GM12878 (cell line): ENCODE measurements around the gene HSD11B1. TPM values are rescaled to one million over a fixed set of nuclear protein-coding genes. Genes with fewer than 3 reads are reported as not detected.

Experiments used
- BCL11A ChIP-seq: IDR thresholded peaks from 2 replicates; pipeline ENCODE4 v1.6.1; 2011; ENCODE audit warnings: low read depth, low read length
- CREM ChIP-seq: IDR thresholded peaks from 2 replicates; pipeline ENCODE4 v1.6.1; 2014; ENCODE audit warnings: antibody characterized with exemption, low read depth
- E2F8 ChIP-seq: fragments of 450-650 bp; IDR thresholded peaks from 2 replicates; pipeline ENCODE4 v1.6.1; 2018; ENCODE audit warnings: mild to moderate bottlenecking, low read depth, moderate library complexity; ENCODE audit not compliant: partially characterized antibody
- EP300 ChIP-seq, 2 experiments: fragments of 150-350 bp in 1 of 2; IDR thresholded peaks; 2 replicates each; pipeline ENCODE4 v1.6.1; 2011 to 2012; ENCODE audit warnings: low read depth in 2 of 2, low read length in 2 of 2, borderline replicate concordance in 1 of 2, improper control_type of control experiment in 1 of 2, inconsistent platforms in 1 of 2; ENCODE audit not compliant: control insufficient read depth in 1 of 2
- HCFC1 ChIP-seq: fragments of 150-350 bp; IDR thresholded peaks from 2 replicates; pipeline ENCODE4 v1.6.1; 2014; ENCODE audit warnings: low read length
- HDAC6 ChIP-seq: fragments of 200-600 bp; sonication (generic); IDR thresholded peaks from one replicate; pipeline ENCODE4 v1.8.0; 2017; ENCODE audit warnings: antibody characterized with exemption; ENCODE audit not compliant: unreplicated experiment
- KDM1A ChIP-seq: fragments of 200-600 bp; sonication (generic); IDR thresholded peaks from 2 replicates; pipeline ENCODE4 v1.6.1; 2016; ENCODE audit warnings: borderline replicate concordance
- MEF2B ChIP-seq: fragments of 450-650 bp; IDR thresholded peaks from 2 replicates; pipeline ENCODE4 v1.6.1; 2018; ENCODE audit warnings: mild to moderate bottlenecking, moderate library complexity; ENCODE audit not compliant: partially characterized antibody, poor library complexity, severe bottlenecking
- NFYA ChIP-seq: IDR thresholded peaks from 2 replicates; pipeline ENCODE4 v1.6.1; 2011; ENCODE audit warnings: low read depth, mild to moderate bottlenecking, low read length, improper control_type of control experiment, borderline replicate concordance
- NR2F1 ChIP-seq: fragments of 450-650 bp; conservative IDR thresholded peaks from 2 replicates; pipeline ENCODE4 v1.6.1; 2017; ENCODE audit warnings: mild to moderate bottlenecking
- POU2F2 ChIP-seq: IDR thresholded peaks from 3 replicates; pipeline ENCODE4 v1.6.1; 2011; ENCODE audit warnings: low read depth, mild to moderate bottlenecking, low read length, borderline replicate concordance
- SMARCA5 ChIP-seq: fragments of 450-650 bp; IDR thresholded peaks from 2 replicates; pipeline ENCODE4 v1.6.1; 2017; ENCODE audit warnings: mild to moderate bottlenecking
- SP1 ChIP-seq: IDR thresholded peaks from one replicate; pipeline ENCODE4 v1.6.1; 2011; ENCODE audit warnings: low read depth, low read length
- TCF7 ChIP-seq: IDR thresholded peaks from 2 replicates; pipeline ENCODE4 v1.6.1; 2014; ENCODE audit warnings: antibody characterized with exemption, borderline replicate concordance
- USF2 ChIP-seq: IDR thresholded peaks from 2 replicates; pipeline ENCODE4 v1.6.1; 2011; ENCODE audit warnings: low read depth, low read length, improper control_type of control experiment, borderline replicate concordance
- polyA plus RNA-seq, 11 experiments: library from polyadenylated mRNA; depleted of rRNA in 4 of 11; unstranded in 6 of 11; stranded (reverse) in 5 of 11; fragments of >200 nt; fragmentation: Nextera tagmentation in 4 of 11; fragmentation: Illumina TruSeq in 1 of 11; extraction: Ambion mirVana in 4 of 11; extraction: Trizol in 1 of 11; gene quantifications; 1 replicate in 1 of 11; 2 replicates in 10 of 11; pipeline versions ENCODE4 v1.2.1 to v1.2.3, GENCODE V29; 2011 to 2016; ENCODE audit warnings: inconsistent platforms in 2 of 11, missing spikeins in 2 of 11, low read depth in 1 of 11
- total RNA-seq, 4 experiments: library from RNA; depleted of rRNA in 3 of 4; stranded (reverse); fragments of >200 nt in 3 of 4; fragmentation: Illumina TruSeq in 1 of 4; extraction: Trizol in 1 of 4; gene quantifications; 2 replicates each; pipeline versions ENCODE4 v1.2.1 to v1.2.3, GENCODE V29; 2013 to 2021

Gene HSD11B1
- total and polyA plus RNA-seq, 10 of the 15 experiments (the other 5 are each of a cell fraction or from before 2014, with no cell fraction given), result 0.04 to 0.27 (median 0.15) TPM; not detected in 7

- TF ChIP-seq HCFC1, result no peak
- TF ChIP-seq KDM1A, result no peak
- no peak for TF ChIP-seq E2F8
- TF ChIP-seq HDAC6, result no peak
- TF ChIP-seq SMARCA5, result no peak
- no peak for TF ChIP-seq POU2F2
- peak; percentile 86 for TF ChIP-seq NR2F1
- peak; percentile 56; the same call in 1 of the 2 replicates for TF ChIP-seq CREM
- no peak for TF ChIP-seq USF2
- no peak for TF ChIP-seq MEF2B
- TF ChIP-seq EP300 (IDR thresholded peaks at IDR 0.05; ENCODE audit: borderline replicate concordance in 1 of 2, control insufficient read depth in 1 of 2, low read depth in 2 of 2, low read length in 2 of 2), result no peak; a peak in 1 of 4 replicates
- TF ChIP-seq BCL11A, result no peak
- no peak for TF ChIP-seq SP1
- no peak for TF ChIP-seq TCF7
- TF ChIP-seq NFYA, result no peak
Observed at GRCh38 chr1:209657140-209657879, 47.3 kb upstream of the HSD11B1 start (continued).
